ENCODE results near the gene ARMH1. TPM values are rescaled to one million over a fixed set of nuclear protein-coding genes. Genes with fewer than 3 reads are reported as not detected.

ARMH1 gene
- total and polyA plus RNA-seq, 2 donors (not counting 1 experiment from before 2014, with no cell fraction given), result 10.2 to 225 TPM

DNA sequence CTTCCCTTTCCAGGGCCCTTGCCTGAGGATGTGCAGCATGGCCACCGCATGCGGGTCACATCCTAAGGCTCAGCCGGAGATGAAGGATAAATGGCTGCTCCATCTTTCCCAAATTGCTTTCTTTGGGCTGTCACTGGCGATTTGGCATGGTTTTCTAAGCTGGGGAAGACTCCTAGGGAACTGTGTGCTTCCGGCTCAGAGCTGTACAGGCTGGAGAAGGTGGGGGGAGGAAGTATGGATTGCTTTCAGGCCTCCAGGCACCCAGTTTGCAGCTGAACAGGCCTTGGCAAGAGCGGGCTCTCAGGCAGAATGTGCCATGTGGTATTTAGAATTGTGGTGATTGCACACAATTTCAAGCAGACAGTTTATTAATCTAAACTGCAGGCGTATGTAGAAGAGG lies 49.2 kb upstream of the ARMH1 start:
- no peak overlapping the region for H3K4me3 ChIP-seq (ENCODE audit: control extremely low read depth in 1 of 5, extremely low read depth in 1 of 5, insufficient read depth in 1 of 5, low read depth in 2 of 5, low read length in 4 of 5)
- H3K79me2 ChIP-seq (ENCODE audit: control insufficient read depth, insufficient read depth, low read length), result no peaks in the 10 kb centered on the region
- no peaks in the 10 kb centered on the region for H4K20me1 ChIP-seq (ENCODE audit: control insufficient read depth, insufficient read depth, low read length, poor library complexity, severe bottlenecking)
- no peak overlapping the region for H3K4me2 ChIP-seq (replicated peaks; ENCODE audit: low read depth, low read length, poor library complexity, severe bottlenecking)
- Mint-ChIP-seq H3K4me1 (peaks cover under 1% of the 10 kb centered on the region), H3K9me3 (ENCODE audit: insufficient read depth) (no peaks in the 10 kb centered on the region), H3K27me3 (no peaks in the 10 kb centered on the region), H3K27ac (no peak overlapping the region), H3K4me3 (no peak overlapping the region)
- CTCF ChIA-PET, result interaction anchor here (1.4 kb wide), 1 partner anchor 11 kb away, joined by 3 read pairs; no protein-coding TSS in a partner anchor
- ATAC-seq (ENCODE audit: low read depth) (no peak), DNase-seq (no peak)
- no peak overlapping the region for H3K27ac ChIP-seq (ENCODE audit: low read length in 2 of 2)
- no peak overlapping the region for H2AFZ ChIP-seq (ENCODE audit: insufficient read depth, low read depth, low read length, poor library complexity, severe bottlenecking)
- no peak overlapping the region for H3K9ac ChIP-seq (ENCODE audit: low read length)
- H3K36me3 ChIP-seq (replicated peaks in 1 of 2; ENCODE audit: control extremely low read depth in 1 of 2, control insufficient read depth in 1 of 2, extremely low read depth in 1 of 2, insufficient read depth in 2 of 2, low read length in 1 of 2), result no peaks in the 10 kb centered on the region
- no peaks in the 10 kb centered on the region for H3K9me3 ChIP-seq (ENCODE audit: control extremely low read depth in 1 of 3, control insufficient read depth in 2 of 3, insufficient read depth in 1 of 3, low read length in 2 of 3)
- WGBS (ENCODE audit: insufficient coverage), result 92% methylated on average over 5 of the region's 7 CpGs
- TF ChIP-seq, protein P1, sequence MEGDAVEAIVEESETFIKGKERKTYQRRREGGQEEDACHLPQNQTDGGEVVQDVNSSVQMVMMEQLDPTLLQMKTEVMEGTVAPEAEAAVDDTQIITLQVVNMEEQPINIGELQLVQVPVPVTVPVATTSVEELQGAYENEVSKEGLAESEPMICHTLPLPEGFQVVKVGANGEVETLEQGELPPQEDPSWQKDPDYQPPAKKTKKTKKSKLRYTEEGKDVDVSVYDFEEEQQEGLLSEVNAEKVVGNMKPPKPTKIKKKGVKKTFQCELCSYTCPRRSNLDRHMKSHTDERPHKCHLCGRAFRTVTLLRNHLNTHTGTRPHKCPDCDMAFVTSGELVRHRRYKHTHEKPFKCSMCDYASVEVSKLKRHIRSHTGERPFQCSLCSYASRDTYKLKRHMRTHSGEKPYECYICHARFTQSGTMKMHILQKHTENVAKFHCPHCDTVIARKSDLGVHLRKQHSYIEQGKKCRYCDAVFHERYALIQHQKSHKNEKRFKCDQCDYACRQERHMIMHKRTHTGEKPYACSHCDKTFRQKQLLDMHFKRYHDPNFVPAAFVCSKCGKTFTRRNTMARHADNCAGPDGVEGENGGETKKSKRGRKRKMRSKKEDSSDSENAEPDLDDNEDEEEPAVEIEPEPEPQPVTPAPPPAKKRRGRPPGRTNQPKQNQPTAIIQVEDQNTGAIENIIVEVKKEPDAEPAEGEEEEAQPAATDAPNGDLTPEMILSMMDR (IDR thresholded peaks at IDR 0.05), result no peak
- no peak for TF ChIP-seq EZH2 (IDR thresholded peaks at IDR 0.05; ENCODE audit: borderline replicate concordance, insufficient read depth, low read depth, low read length, poor library complexity, severe bottlenecking)
- H3K4me1 ChIP-seq (ENCODE audit: control insufficient read depth in 2 of 2, insufficient read depth in 2 of 2, low read length in 2 of 2), result no peaks in the 10 kb centered on the region
- no peaks in the 10 kb centered on the region for H3K27me3 ChIP-seq (replicated peaks in 1 of 4; ENCODE audit: control extremely low read depth in 1 of 4, control insufficient read depth in 3 of 4, insufficient read depth in 4 of 4, low read length in 3 of 4)
- POLR2A ChIA-PET, result no interaction called here
- intact Hi-C loops (cut with micrococcal nuclease), result no loop called here

DNA sequence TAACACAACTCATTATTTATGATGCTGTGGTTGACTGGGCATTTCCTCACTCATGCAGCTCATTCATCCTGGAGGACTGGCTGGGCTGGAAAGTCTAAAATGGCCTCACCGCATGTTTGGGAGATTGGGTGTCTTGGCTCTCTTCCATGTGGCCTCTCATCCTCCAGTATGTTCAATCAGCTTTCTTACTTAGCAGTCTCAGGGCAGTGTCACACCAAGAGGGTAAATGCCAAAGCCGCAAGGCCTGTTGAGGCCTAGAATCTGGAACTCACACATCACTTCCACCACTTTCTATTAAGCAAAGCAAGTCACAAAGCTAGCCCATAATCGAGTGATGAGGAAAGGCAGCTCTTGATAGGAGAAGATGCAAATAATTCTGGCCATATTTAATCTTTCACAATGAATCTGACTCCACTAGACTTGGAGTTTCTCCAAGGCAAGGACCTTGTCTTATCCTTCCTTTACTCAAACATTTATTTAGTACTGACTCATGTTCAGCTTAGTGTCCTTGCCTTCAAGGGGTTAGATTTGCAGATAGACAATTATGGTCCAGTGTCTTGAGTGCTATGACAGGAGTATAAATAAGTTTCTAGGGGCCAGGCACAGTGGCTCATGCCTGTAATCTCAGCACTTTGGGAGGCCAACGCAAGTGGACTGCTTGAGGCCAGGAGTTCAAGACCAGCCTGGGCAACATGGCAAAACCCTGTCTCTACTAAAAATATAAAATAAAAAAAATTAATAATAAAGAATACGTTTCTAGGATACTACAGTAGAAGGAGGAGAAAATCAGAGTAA lies 45.4 kb upstream of the ARMH1 start:
- H3K9ac ChIP-seq (ENCODE audit: low read length), result no peak overlapping the region
- H3K4me1 Mint-ChIP-seq, result peaks cover 33% of the 10 kb centered on the region
- H3K9me3 Mint-ChIP-seq (ENCODE audit: insufficient read depth), result no peaks in the 10 kb centered on the region
- no peak for ATAC-seq (ENCODE audit: low read depth)
- no peak overlapping the region for H3K4me3 ChIP-seq (ENCODE audit: control extremely low read depth in 1 of 5, extremely low read depth in 1 of 5, insufficient read depth in 1 of 5, low read depth in 2 of 5, low read length in 4 of 5)
- H2AFZ ChIP-seq (ENCODE audit: insufficient read depth, low read depth, low read length, poor library complexity, severe bottlenecking), result no peak overlapping the region
- H3K4me3 Mint-ChIP-seq, result no peak overlapping the region
- 100% methylated on average over 2 of the region's 5 CpGs for WGBS (ENCODE audit: insufficient coverage)
- peaks cover 8% of the 10 kb centered on the region for H4K20me1 ChIP-seq (ENCODE audit: control insufficient read depth, insufficient read depth, low read length, poor library complexity, severe bottlenecking)
- CTCF ChIA-PET, result interaction anchor here (1.1 to 1.9 kb wide), 3 partner anchors 22 to 383 kb away, joined by 3 to 12 read pairs (median 4); partner anchors contain the start of gene UROD
- H3K27me3 ChIP-seq (replicated peaks in 1 of 4; ENCODE audit: control extremely low read depth in 1 of 4, control insufficient read depth in 3 of 4, insufficient read depth in 4 of 4, low read length in 3 of 4), result no peaks in the 10 kb centered on the region
- H3K27ac ChIP-seq (ENCODE audit: low read length in 2 of 2), result no peak overlapping the region
- H3K4me2 ChIP-seq (replicated peaks; ENCODE audit: low read depth, low read length, poor library complexity, severe bottlenecking), result no peak overlapping the region
- H3K36me3 ChIP-seq (replicated peaks in 1 of 2; ENCODE audit: control extremely low read depth in 1 of 2, control insufficient read depth in 1 of 2, extremely low read depth in 1 of 2, insufficient read depth in 2 of 2, low read length in 1 of 2), result peaks cover 0 to 17% of the 10 kb centered on the region in 2 experiments
- peaks cover 0 to 4% (median 0%) of the 10 kb centered on the region in 3 donors for H3K9me3 ChIP-seq (ENCODE audit: control extremely low read depth in 1 of 3, control insufficient read depth in 2 of 3, insufficient read depth in 1 of 3, low read length in 2 of 3)
- DNase-seq, result no peak
- no peak for TF ChIP-seq EZH2 (IDR thresholded peaks at IDR 0.05; ENCODE audit: borderline replicate concordance, insufficient read depth, low read depth, low read length, poor library complexity, severe bottlenecking)
- H3K27ac Mint-ChIP-seq, result no peak overlapping the region
- intact Hi-C loops (cut with micrococcal nuclease), result no loop called here
- peaks cover 18 to 23% of the 10 kb centered on the region in 2 donors for H3K4me1 ChIP-seq (ENCODE audit: control insufficient read depth in 2 of 2, insufficient read depth in 2 of 2, low read length in 2 of 2)
- H3K27me3 Mint-ChIP-seq, result no peaks in the 10 kb centered on the region
- POLR2A ChIA-PET, result interaction anchor here (0.5 kb wide), 1 partner anchor 35 kb away, joined by 3 read pairs; no protein-coding TSS in a partner anchor
- H3K79me2 ChIP-seq (ENCODE audit: control insufficient read depth, insufficient read depth, low read length), result peaks cover 4% of the 10 kb centered on the region

Measured in B cell (primary cell).